Dermis blood vessel endothelial cell (primary cell): Measurements from ENCODE around the gene C6orf52. TPM values are rescaled to one million over a fixed set of nuclear protein-coding genes. Genes with fewer than 3 reads are reported as not detected.

Source experiments
- DNase-seq: peaks from one replicate; pipeline ENCODE4 v3.0.0; 2010
- total RNA-seq: library from RNA; depleted of rRNA; stranded (reverse); fragments of >200 nt; gene quantifications from 2 replicates; pipeline ENCODE4 v1.2.3, GENCODE V29; 2014

Gene C6orf52
- total RNA-seq, 1 donor from 2014 or later: not detected

GRCh38 chr6:10643201-10643651 lies 51.2 kb downstream of the C6orf52 start:
- DNase-seq: no peak

GRCh38 chr6:10641528-10641927 lies 52.9 kb downstream of the C6orf52 start:
- no peak for DNase-seq

GRCh38 chr6:10640412-10640811 lies 54.0 kb downstream of the C6orf52 start:
- DNase-seq: no peak

DNA sequence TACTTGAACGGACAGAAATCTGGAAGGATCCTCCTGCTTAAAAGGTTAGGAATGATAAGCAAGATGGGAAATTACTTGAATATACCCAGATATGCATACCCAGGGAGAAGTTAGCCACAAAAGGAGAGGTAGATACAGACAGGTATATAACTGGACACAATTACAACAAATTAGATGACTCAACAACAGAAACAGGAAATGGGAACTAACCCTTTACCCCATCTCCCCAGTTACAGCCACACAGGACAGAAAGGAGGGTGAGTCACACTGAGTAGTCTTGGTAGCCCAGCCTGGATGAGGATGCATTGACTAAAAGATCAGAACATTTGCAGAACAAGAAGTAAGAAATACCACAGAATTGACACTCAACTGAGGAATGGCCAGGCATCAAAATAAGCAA lies 61.2 kb downstream of the C6orf52 start:
- DNase-seq: peak; percentile 81

DNA sequence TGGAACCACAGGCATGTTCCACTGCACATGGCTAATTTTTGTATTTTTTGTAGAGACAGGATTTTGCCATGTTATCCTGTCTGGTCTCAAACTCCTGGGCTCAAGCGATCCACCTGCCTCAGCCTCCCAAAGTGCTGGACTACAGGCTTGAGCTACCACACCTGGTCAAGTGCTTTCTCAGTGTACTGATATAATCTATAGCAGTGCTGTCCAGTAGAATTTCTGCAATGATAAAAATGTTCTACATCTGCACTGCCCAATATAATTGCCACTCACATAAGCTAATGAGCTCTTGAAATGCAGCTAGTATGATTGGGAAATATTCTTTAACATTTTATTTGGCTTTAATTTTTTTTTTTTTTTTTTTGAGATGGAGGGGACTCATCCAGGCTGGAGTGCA lies 64.2 kb downstream of the C6orf52 start:
- no peak for DNase-seq

DNA sequence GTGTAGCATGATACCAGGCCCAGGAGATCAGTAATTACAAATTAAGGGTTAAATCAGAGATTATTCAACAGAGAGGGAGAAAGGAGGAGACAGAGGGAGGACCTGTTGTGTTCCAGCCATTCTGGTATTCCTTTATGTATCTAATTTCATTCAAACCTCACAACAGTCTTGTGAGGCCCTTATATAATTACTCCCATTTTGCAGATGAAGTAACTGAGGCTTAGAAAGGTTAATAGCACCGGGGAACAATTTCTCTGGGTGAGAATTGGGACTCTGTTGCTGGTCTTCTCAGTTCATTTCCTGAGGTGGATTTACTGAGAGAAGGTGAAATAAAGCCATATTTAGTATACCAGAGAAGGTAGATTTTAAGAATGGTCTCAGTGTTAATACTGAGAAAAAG lies 66.6 kb downstream of the C6orf52 start:
- no peak for DNase-seq

- no peak for DNase-seq
Observed at GRCh38 chr6:10626154-10626741, 68.2 kb downstream of the C6orf52 start.

DNA sequence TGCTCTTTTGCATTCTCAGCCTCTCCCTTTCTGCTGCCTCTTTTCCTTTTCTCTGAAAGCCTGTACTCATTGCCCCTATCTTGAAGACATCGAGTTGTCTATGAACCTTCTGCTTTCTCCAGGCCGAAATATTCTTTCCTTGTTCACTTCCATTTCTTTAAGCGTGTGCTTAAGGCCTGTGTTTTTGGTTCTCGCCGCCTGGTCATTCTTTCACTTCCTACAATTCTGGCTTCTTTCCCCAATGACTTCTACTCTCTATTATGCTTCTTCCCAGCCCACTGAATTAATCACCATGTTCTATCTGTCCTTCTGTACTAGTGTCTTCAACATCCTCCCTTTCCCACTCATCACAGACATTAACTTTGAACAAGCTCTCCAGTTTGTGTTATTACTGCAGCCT lies 69.6 kb downstream of the C6orf52 start:
- no peak for DNase-seq

DNA sequence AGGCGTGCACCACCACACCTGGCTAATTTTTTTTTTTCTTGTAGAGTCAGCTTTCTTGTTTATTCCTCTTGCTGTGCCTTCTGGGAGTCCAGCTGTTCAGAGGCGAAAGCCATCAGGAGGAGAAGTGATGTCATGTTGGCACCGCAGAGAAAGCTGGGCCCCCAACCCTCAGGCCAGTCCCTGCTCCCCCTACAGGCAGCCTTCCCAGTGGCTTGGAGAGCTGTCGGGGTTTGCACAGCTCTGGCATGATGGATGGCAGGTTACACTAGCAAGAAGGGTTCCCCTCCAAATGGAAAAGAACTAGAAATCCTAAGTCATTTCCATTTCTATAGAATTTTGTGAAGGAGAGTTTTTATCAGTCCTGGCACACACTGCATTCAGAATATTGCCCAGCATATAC lies 72.6 kb downstream of the C6orf52 start:
- no peak for DNase-seq

Other genes starting within 250 kb of the C6orf52 start
- 42.2 and 53.9 TPM in 2 replicates for gene GCNT2, start 173.3 kb downstream of the C6orf52 start, total RNA-seq
- 11.2 and 17.5 TPM in 2 replicates for gene PAK1IP1, start 356 bp upstream of the C6orf52 start, total RNA-seq
- 61.8 and 117 TPM in 2 replicates for gene TMEM14C, start 28.5 kb upstream of the C6orf52 start, total RNA-seq
- gene TMEM14B, start 53.2 kb upstream of the C6orf52 start, total RNA-seq: 47.7 and 69.6 TPM in 2 replicates
- gene MAK, start 143.9 kb upstream of the C6orf52 start, total RNA-seq: under 0.01 and 0.09 TPM in 2 replicates
- not detected in 2 replicates for gene GCM2, start 187.4 kb upstream of the C6orf52 start, total RNA-seq
- 0.17 TPM in 1 of 2 replicates, not detected in the other for gene SYCP2L, start 192.4 kb upstream of the C6orf52 start, total RNA-seq